ENCODE measurements around the gene ENOX1. TPM values are rescaled to one million over a fixed set of nuclear protein-coding genes. Genes with fewer than 3 reads are reported as not detected.

Gene ENOX1
- total RNA-seq, 1 donor, result 2.2 TPM

DNA sequence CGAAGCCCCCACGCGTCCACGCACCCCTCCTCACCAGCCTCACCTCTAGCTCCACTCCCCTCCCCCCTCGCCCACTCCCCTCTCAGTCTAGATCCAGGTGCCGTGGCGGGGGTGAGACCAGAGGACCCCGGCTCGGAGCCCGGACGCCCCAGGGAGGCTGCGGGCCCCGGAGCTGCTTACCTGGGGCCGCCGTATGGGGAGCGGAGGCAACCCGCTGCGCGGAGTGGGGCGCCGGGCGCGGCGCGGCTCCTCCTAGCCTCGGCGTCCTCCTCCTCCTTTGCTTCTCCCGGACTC is 353 bp downstream of the ENOX1 start:
- no peak for DNase-seq (ENCODE audit: low read depth)
- peak overlapping the region; percentile 72 for H3K4me3 ChIP-seq (ENCODE audit: low read depth, low read length)
- TF ChIP-seq, protein P1, sequence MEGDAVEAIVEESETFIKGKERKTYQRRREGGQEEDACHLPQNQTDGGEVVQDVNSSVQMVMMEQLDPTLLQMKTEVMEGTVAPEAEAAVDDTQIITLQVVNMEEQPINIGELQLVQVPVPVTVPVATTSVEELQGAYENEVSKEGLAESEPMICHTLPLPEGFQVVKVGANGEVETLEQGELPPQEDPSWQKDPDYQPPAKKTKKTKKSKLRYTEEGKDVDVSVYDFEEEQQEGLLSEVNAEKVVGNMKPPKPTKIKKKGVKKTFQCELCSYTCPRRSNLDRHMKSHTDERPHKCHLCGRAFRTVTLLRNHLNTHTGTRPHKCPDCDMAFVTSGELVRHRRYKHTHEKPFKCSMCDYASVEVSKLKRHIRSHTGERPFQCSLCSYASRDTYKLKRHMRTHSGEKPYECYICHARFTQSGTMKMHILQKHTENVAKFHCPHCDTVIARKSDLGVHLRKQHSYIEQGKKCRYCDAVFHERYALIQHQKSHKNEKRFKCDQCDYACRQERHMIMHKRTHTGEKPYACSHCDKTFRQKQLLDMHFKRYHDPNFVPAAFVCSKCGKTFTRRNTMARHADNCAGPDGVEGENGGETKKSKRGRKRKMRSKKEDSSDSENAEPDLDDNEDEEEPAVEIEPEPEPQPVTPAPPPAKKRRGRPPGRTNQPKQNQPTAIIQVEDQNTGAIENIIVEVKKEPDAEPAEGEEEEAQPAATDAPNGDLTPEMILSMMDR (IDR thresholded peaks at IDR 0.05; ENCODE audit: insufficient read depth, low read depth, low read length), result no peak

DNA sequence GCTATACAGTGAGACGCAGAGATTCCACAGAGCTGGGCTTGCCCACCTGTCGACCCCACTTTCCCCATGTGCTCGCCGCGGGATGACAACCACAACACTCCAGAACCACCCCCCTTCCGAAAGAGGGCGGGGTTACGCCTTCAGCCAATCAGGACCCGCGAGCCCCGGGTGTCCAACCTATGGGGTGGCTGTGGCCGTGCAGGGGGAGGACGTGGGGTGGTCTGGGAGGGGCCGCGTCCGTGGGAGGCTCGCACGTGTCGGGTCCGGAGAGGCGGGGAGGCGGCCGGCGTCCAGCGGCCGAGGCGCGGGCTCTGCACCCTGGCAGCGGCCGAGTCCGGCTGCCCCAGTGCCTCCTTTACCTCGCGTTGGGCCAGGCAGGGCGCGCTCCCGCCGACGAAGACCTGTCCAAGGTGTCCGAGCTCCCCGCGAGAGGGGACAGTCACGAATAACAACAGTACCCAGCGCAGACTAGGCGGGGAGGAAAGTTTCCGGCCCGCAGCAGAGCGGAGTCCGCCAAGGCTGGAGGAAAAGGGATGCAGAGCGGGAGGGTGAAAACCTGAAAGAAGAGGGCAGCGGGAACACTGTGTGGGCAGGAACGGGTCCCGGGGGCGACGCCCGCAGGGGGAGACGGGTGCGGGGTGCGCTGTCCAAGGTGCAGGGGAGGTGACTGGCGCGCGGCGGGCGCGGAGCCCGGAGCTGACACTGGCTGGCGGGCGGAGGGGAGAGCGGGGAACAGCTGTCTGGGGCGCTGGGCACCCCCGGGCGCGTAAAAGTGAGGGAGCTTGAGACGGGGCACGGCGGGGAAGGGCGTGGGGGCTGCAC is 911 bp downstream of the ENOX1 start:
- H3K4me3 ChIP-seq (ENCODE audit: low read depth, low read length), result peak overlapping the region; percentile 72
- TF ChIP-seq, protein P1 (IDR thresholded peaks at IDR 0.05; ENCODE audit: insufficient read depth, low read depth, low read length), result no peak
- peak; percentile 67 for DNase-seq (ENCODE audit: low read depth)

DNA sequence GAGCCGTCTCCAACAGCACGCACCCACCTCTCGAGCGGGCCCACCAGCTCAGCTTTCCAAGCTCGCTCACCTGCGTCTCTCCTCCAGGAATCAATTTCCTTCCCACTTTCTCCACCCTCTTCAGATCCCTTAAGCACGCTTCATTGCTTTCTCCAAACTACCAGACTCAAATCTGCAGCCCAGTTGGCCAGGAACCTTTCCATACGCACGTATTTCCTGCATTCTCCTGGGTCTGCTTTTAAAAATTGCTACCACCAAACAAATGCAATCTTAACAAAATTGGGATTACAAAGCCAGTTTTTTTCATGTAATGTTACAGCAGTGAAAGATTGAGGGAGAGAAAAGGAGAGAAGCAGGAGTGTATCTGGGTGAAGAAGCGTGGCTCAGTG is 1.5 kb downstream of the ENOX1 start:
- no peak for DNase-seq (ENCODE audit: low read depth)
- TF ChIP-seq, protein P1 (IDR thresholded peaks at IDR 0.05; ENCODE audit: insufficient read depth, low read depth, low read length), result no peak
- H3K4me3 ChIP-seq (ENCODE audit: low read depth, low read length), result peak overlapping the region; percentile 72

DNA sequence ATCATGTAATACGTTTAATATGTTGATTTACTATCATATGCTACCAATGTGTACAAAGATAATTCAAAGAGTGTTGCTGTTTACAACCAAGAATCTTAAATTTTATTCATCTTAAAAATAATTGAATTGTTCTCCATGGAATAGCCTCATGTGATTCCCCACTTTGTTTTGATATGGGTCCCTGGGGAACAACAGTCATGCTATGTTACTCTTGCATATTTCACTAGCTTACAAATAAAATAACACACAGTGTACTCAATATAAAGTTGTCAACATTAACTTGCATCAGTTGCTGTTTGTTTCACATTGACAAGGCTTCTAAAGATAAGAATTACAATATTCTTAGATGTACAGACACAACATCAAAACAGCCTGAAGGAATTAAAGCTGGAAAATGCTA is 2.3 kb downstream of the ENOX1 start:
- H3K4me3 ChIP-seq (ENCODE audit: low read depth, low read length), result no peak overlapping the region
- TF ChIP-seq, protein P1 (IDR thresholded peaks at IDR 0.05; ENCODE audit: insufficient read depth, low read depth, low read length), result no peak
- DNase-seq (ENCODE audit: low read depth), result peak; percentile 11

DNA sequence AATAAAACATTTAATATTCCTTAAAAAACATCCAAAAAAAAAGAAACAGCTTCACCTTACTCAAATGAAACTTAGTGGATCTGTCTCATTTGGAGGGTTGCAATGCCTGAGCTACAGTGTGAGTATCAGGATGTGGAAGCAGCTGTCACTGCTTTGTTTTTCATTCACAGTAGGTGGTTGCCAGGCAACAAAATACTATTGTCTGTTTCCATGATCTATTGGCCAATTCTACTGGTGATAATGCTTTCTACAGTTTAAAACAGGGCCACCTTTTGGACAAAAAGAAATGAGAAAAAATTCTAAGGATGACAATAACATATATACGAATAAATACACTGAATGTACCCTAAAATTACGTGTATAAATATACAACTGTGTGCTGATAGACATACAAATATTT is 3.0 kb downstream of the ENOX1 start:
- TF ChIP-seq, protein P1 (IDR thresholded peaks at IDR 0.05; ENCODE audit: insufficient read depth, low read depth, low read length), result no peak
- DNase-seq (ENCODE audit: low read depth), result peak; percentile 23
- H3K4me3 ChIP-seq (ENCODE audit: low read depth, low read length), result no peak overlapping the region

DNA sequence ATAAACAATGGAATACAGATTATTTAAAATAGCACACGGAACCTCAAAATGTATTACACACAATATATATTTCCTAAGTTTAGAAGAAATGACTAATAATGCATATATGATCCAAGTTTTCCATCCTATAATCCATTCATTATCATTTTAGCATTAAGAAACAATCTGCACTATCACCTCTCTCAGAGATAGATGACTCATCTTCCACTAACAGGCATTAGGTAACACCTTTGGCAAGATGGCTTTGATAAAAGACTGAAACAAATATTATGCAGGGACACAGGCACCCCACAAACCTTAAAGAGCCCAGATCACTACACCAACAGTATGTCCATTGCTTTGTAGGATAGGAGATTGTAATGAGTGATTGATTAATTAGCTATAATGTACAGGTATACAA is 4.1 kb downstream of the ENOX1 start:
- H3K4me3 ChIP-seq (ENCODE audit: low read depth, low read length), result no peak overlapping the region
- TF ChIP-seq, protein P1 (IDR thresholded peaks at IDR 0.05; ENCODE audit: insufficient read depth, low read depth, low read length), result no peak
- DNase-seq (ENCODE audit: low read depth), result no peak

DNA sequence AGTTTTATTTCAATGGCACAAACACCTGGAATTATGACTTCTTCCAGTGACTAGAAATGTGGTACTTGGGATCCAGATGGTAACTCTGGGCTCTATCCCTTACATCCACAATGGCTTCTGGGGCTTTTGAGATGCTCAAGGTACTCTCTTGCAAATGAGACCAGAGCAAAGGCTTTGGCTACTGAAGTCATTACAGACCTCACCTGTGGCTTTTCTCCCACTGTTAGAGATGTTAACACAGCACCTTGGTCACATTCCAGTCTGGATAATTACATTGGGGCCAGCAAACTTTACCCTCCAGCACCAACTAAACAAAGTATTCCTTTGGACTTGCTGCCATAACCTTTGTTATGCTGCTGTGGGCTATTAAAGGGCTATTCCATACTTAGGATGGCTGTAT is 6.1 kb downstream of the ENOX1 start:
- TF ChIP-seq, protein P1 (IDR thresholded peaks at IDR 0.05; ENCODE audit: insufficient read depth, low read depth, low read length), result no peak
- H3K4me3 ChIP-seq (ENCODE audit: low read depth, low read length), result no peak overlapping the region
- DNase-seq (ENCODE audit: low read depth), result no peak
